NOMO-1 (cell line): ENCODE results near the gene TMEM38B.
A peak's percentile ranks its signal among the peaks of the same experiment; 100 is the strongest.

Experiments used
- DNase-seq, 2 experiments: peaks; one replicate each; lab custom pipeline; 2025; ENCODE audit not compliant: unreplicated experiment in 2 of 2; lab: John Stamatoyannopoulos, UW

Gene TMEM38B, protein sequence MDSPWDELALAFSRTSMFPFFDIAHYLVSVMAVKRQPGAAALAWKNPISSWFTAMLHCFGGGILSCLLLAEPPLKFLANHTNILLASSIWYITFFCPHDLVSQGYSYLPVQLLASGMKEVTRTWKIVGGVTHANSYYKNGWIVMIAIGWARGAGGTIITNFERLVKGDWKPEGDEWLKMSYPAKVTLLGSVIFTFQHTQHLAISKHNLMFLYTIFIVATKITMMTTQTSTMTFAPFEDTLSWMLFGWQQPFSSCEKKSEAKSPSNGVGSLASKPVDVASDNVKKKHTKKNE

DNA sequence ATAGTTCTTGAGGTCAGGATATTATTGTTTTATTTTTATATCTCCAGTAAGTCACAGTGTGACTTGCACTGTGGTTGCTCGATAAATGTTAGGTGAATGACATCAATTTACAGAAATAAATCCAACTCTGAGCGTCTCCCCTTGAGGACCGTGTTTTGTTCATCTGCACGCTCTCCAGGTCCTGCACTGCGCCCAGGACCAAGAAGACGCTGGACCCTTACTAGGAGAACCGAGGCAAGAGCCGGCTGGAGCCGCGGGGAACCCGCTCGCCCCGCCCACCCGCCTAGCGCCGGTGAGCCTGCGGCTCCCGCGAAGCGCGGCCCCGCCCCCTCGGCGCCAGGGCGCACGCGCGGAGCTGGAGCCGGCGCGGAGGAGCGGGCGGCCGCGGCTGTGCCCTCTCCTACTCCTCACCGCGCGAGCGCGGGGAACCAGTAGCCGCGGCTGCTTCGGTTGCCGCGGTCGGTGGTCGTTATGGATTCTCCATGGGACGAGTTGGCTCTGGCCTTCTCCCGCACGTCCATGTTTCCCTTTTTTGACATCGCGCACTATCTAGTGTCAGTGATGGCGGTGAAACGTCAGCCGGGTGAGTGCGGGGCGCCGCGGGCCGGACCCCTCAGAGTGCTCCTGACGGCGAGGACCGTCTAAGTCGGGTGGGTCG is at the start of gene TMEM38B:
Gene TMEM38B (plus strand): TSS at position 352 of the 658 bp plus-strand sequence. CDS start 120 bp downstream, at position 472.
- peak; percentile 66 to 79 for DNase-seq

DNA sequence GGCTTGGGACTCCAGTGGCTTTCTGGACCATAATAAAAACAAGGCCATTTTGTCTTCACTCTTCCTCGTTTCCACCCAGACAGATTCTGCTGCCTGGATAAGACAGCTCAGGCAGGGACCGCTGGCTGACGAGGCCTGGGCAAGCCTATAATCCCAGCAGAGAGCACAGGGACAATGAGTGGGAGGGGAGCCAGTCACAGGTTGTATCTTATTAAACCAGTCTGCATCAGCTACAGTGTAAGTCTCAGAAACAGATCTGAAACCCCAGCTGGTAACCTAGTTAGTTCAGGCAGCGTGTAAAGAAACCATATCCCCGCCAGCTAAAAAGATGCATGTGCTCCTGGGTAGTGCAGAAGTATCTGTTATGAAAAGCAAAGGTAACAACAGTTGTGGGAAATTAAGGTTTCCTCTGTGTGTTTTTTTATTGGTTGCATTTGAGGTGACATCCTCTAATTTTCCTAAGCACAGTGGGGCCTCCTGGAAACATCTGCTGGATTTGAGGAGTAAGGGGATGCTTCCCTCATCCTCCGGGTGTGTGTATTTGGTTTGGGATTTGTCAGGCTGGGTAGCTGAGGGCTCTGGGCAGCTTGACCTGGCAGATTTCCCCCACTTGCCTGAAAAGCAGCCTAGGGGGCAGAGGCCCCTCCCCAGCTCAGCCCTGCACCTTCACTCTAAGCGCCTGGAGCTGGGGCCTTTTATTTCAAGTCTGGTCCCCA is 47.3 kb upstream of the TMEM38B start:
- DNase-seq, result no peak

DNA sequence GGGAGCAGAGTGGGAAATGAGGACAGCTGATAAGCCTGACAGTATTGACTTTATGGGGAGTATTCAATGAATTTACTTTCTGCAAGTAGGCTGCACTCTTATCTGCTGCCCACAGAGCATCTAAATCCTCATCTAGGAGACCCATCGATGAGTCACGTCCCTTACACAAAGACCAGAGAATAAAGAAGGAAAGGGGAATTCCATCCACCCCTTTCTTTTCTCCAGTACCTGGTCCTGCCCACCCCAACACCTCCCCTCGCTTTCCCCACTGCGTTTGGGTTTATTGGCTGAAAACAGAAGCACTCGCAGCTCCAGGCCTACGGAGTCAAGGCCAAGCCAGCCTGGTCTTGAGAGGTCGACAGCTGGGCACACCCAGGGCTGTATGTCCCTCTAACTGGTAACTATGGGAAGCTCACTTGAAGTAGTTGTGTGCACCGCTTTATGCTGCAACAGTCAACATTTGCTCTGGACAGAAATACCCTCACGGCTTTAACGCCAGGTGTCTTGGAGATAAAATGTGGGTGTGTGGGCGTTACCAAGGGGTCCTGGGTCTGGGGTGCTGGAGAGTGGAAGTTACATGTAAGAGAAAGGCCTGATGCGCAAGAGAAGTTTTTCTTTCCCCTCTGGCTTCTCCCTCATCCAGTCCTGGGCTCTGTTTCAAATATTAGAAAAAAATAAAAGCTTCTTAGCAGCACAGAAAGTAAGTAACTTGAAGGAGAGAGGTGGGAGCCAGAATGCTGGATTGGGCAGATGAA is 46.6 kb upstream of the TMEM38B start:
- DNase-seq, result no peak

DNA sequence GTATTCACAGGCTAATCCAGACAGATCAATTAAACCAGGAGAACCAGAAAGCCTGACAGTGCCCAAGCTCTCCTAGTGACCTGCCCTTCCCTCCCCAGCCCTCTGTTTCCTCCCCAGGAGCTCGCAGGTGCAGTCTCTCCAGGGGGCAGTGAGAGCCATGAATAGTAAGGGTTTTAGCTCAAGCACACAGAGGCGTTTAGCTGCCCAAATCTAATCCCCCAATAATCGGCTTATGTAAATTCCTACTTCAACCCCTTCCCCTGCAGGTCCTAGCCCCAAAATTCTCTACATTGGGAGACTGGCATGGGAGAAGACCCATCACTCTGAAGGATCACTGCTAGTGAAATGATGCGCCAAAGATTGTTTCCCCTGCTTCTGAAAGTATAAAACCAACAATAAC is 42.5 kb upstream of the TMEM38B start:
- DNase-seq, result no peak

DNA sequence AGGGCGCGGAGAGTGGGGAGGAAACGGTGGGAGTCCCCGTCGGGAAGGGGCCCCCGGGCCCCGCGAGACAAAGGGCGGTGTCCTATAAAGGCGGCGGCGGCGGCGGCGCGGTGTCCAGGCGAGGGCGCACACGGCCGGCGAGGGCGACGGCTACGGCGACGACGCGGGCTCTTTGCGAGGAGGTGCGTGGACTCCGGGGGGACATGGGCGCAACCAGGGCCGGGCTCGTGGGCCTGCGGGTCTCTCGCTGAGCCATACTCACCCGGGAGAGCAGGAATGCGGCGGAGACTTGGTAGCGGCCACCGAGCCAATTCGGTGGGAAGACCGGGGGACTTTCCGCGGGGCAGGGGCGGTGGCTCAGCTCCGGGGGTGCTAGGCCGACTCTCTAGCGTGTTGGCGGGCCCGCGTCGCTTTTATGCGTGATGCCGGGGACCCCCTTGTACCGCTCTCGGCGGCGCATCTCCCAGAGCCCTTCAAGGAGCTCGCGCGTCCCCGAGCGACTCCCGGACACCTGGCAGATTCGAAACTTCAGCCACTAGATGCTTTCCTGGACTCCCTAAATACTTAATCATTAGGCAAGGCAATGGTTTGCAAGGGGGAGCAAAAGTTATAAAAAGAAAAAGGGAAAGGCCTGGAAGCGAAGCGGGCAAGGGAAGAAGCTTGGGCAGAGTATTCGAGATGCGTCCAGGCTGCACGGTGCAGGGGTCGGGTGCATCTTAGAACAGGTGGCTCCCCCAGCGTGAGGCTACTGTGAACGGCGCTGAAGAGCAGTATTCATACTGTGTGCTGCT is 38.0 kb upstream of the TMEM38B start:
- DNase-seq, result peak; percentile 27 to 61

DNA sequence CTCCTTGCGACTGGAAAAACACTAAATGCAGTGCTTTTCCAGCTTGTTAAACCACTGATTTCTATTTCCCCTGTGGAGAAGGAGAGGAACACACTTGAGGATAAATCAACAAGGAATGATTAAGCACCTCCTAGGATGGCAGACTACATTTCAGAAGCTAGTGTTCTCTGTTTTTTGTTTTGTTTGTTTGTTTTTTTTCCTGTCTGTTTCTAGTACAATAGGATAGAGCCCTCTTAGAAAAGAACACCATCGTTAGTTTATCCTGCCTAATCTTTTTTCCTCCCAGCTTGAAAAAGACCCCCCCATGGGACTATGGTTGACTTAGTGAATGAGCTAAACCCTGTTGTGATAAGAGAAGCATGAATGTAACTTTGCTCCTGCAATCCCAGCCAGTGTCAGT is 36.0 kb upstream of the TMEM38B start:
- DNase-seq, result no peak

DNA sequence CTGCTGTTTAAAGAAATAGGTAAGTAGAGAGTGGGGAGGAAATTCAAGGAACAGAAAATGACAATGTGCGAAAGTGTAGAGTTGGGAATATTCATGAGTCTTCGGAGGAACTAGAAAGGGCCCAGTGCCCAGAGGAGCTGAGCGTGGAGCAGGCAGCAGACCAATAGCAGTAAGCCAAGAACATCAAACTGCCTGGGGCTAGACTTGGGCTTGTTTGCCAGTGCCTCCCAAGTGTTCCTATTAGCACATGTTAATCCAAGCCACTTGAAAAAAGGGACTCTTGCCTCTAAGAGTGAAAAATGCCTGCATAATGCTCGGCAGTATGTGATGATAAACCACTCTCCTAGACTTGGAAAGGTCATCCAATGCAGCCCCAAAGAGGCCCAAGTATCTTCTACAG is 33.3 kb upstream of the TMEM38B start:
- DNase-seq, result no peak

DNA sequence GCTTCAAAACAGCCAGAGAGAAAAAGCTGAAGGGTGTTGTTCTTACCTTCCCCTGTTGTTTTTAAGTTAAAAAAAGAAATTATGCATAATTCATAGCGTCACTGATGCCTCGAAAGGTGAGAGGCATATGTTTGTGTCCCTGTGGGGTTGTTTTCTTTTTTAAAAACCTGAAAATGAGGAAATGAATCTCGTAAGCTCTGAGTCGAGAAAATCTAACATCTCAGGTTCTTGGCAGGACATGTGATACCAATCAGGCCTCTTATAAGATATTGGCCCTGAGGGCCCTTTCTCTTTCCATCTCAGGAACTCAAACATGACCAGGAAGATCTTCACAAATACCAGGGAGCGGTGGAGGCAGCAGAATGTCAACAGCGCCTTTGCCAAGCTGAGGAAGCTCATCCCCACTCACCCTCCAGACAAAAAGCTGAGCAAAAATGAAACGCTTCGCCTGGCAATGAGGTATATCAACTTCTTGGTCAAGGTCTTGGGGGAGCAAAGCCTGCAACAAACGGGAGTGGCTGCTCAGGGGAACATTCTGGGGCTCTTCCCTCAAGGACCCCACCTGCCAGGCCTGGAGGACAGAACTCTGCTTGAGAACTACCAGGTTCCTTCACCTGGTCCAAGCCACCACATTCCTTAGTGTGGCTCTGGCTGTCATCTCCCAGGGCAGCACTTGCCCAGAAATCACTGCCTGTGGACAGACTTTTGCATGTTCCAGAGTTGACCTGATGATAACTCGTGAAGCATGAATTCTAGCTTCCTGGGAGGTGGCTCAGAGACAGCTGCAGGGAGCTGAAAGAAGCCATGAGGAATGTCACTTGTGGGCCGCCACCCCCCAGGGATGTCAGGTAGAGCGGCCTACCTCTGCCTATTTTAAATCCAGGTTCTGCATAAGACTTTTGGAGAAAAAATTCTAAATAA is 31.9 kb upstream of the TMEM38B start, which contains the start of gene TAL2:
Gene TAL2 (plus strand): TSS at position 274 of the 921 bp plus-strand sequence. CDS start 40 bp downstream, at position 314.
- no peak for DNase-seq

DNA sequence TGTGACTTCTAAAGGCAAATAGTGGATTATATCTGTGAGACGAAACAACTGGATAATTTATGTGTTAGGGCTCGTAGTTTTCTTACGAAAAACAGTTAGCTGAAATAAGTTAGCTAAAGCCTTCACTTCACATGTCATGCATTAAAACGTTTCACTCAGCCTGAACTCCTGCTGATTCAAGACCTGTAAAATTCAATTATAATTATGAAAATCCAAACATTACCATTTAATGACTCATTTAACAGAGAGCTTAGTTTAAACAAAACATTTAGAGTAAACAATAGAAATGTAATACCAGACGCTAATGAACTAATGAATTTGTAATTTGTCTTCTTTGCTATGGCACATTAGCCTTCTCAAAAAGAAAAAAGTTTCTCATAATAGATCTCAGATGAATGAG is 30.4 kb upstream of the TMEM38B start:
- DNase-seq, result no peak

DNA sequence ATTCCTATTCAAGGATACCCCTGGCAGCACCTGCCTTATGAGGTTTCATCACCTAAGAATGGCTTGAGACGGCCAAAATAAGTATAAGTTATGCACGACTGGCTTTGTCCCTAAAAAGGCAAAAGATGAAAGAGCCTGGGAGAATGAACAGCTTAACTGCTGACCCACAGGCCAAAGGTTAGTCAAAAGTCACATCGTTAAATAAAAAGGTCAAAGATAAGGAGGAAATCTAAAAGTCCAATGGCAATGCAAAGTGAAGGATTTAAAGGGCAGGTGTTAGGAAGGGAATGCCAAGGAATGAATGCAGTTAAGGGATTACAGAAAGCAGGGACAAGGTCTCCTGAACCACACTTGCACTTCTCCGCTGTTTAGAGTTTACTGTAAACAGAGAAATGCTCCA is 26.5 kb upstream of the TMEM38B start:
- no peak for DNase-seq

DNA sequence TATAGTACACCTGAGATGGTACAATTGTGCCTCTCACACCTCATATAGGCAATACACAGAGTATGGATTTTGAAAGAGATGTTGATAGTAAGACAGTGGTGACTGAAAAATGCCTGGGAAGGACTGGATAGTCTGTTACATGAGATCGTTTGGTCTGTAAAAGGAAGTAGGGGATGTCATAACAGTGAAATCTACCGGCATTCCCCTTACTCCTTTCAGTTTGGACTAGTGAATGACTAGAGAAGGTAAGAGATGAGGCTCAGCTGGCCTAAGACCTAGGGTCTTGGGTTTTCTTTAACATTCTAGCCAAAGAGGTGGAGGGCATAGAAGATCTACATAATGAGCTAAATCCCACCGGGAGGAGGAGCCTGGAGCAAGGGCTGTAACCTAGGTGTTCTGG is 24.0 kb upstream of the TMEM38B start:
- peak in 1 of 2 experiments; percentile 29 for DNase-seq

DNA sequence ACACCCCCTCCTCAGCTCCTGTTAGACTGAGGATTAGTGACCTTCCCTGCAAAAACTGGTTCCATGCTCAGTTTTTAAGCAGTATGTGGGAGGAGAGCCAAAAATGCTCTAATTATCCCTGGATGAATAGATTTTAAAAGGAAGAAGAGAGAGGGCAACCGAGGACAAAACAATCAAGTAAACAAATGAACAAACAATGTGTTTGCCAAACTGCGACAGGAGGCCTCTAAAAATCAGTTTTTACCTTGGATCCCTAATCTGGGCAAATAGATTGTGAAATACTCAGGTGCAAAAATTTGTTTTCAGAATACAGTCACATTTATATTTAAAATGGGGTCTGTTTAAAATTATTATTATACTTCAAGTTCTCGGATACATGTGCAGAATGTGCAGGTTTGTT is 23.6 kb upstream of the TMEM38B start:
- DNase-seq, result no peak

DNA sequence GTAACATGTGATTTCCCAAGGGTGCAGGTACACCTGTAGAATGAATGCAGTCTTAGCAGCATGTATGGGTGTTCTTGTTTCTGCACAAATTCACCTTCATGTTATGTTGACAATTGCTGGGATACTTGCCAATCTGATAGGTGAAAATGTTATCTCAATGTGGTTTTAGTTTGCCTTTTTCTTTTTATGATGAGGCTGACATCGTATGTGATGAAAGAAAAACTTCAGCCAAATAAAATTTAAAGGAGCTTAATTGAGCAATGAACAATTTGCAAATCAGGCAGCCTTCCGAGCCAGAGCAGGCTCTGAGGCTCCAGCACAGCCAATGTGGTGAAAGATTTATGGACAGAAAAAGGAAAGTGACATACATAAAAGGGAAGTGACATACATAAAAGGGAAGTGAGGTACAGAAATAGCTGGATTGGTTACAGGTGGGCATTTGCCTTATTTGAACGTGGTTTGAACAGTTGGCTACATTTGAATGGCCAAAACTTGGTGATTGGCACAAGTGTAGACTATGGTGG is 21.6 kb upstream of the TMEM38B start:
- DNase-seq, result peak; percentile 90 to 98

DNA sequence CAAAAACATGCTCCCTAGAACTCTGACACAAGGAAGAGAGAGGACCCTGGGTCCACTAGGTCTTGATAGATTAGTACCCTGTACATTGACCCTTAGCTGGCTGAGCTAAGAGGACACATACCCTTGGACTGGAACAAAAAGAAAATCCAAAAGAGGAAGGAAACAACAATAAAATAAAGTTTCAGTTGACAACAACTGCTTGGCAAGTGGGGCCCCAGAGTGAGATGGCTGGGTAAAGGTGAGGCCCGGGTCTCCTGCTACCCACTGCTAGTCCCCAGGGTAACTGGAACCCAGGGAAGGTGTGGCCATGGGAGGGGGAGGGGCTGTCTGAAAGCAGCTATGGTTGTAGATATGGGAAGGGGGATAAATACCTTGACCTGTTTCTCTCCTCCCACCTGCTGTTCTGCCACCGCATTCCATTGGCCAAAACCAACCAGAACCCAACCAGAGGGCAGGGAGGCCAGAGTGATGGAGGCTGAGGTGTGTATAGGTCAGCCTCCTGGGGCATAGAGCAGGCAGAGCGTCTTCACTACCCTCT is 20.4 kb upstream of the TMEM38B start:
- DNase-seq, result peak; percentile 63 to 65

DNA sequence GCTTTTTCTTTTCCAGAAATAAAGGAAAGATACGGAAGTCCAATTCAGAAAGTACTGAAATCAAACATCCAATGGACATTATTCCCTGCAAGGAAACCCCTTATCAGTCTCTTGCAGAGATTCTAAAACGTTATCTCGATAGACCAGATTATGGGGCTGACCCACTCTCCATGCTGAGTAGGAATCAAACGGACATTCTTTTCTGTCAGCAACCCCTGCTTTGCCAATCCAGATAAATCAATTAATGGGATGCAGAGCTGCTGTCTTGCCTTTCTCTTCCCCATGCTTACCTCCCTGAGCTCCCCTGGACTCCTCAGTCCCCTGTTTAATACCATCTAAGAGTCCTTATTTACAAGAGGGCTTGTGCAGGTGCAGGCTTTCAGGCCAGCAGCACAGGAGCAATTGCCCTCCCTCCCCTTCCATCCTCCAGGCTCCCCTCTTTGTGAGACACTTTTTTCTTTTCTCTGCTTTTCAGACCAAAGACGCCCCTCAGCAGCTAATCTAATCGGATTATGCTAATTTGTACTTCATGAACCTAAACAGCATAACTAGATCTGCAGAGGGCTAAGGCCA is 17.9 kb upstream of the TMEM38B start:
- no peak for DNase-seq

DNA sequence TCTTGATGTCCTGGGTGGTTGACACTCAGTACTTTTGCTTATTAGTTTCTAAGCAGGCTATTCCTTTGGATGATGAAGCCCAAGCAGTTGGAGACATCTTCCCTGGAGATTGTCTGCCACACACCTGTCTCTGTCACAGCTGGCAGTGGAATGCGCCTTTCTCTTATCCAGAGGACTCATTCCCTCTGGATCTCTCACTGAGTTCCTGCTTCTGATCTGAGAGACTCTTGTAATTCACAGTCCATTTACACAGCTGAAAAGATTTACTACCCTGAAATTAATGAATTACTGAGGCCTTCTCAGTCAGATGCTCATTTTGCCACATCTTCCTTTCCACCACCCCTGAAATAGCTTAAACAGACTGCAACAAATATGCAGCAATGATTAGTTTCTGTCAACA is 16.2 kb upstream of the TMEM38B start:
- no peak for DNase-seq

DNA sequence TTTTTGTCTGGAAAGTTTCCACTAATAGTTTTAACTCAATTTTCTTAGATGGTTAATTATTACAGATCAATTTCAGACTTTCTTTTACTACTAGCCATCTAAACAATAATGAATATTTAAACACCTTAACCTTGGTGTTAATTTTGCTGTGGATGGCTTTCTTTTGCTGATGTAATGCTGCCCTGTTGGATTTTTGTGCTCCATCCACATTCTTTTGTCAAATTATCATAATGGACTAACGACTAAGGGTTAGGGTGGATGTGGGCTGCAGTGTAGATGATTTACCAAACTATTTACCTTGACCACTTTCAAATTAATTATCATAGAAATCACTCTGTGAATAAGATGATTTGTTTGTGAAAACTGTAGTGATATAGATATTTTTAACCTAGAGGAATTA is 15.6 kb upstream of the TMEM38B start:
- no peak for DNase-seq

DNA sequence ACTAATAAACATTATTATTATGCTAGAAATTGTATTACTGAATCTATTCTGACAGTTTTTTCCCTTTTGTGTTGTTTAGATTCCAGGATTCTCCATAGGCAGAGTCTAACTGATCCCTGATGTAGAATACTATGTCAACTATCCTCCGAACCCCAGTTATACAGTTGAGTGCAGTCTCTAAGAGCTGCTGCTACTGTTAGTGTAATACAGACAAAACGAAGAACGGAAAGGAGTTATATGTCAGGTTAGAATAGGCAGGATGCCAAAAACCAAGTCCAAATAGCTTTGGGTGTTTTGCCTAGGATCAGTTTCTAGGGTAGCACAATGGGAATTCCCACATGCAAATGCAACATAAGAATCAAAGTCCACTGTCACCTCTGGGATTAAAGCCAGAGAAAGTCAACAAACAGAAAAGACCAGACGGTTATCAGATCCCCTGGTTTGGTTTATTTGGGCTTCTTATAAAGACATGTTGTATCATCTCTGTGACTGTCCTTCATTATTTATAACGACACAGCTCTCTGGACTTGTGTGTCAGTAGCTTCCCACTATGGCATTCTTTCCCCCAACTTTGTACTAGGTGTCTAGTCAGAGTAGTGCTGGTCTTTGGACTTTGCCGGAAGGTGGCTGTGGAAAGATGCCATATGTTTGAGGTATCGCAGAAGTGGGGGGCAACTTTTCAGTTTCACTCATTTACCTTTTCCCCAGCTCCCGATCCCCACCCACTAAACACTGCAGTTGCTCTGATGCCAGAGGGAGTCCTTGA is 14.9 kb upstream of the TMEM38B start:
- no peak for DNase-seq
